ENCODE measurements around the gene KDM2B. TPM values are rescaled to one million over a fixed set of nuclear protein-coding genes. Genes with fewer than 3 reads are reported as not detected.

Gene KDM2B
- polyA plus RNA-seq, 5 donors = 34.3 to 39.8 (median 37.8) TPM

- no peak for DNase-seq
These were observed 144.1 kb downstream of the KDM2B start for GRCh38 chr12:121436706-121437105.

- no peak for DNase-seq
These were observed 147.9 kb downstream of the KDM2B start for GRCh38 chr12:121432740-121433480.

- no peak for DNase-seq
These were observed 149.9 kb downstream of the KDM2B start for GRCh38 chr12:121430833-121431415.

- no peak for DNase-seq
These were observed 151.9 kb downstream of the KDM2B start for GRCh38 chr12:121428883-121429282.

GRCh38 chr12:121427556-121428050, 153.2 kb downstream of the KDM2B start:
- DNase-seq = no peak

GRCh38 chr12:121424624-121424975, 156.2 kb downstream of the KDM2B start:
- DNase-seq = no peak

- no peak for DNase-seq
These were observed 156.9 kb downstream of the KDM2B start for GRCh38 chr12:121423682-121424623.

GRCh38 chr12:121423253-121423652, 157.6 kb downstream of the KDM2B start:
- DNase-seq = no peak

GRCh38 chr12:121420109-121420508, 160.7 kb downstream of the KDM2B start:
- DNase-seq = no peak

- DNase-seq = no peak
These were observed 163.0 kb downstream of the KDM2B start for GRCh38 chr12:121417847-121418246.

- no peak for DNase-seq
These were observed 166.9 kb downstream of the KDM2B start for GRCh38 chr12:121413917-121414316.

- no peak for DNase-seq
These were observed 175.6 kb downstream of the KDM2B start for GRCh38 chr12:121405211-121405610.

- peak in 1 of 2 donors; percentile 3 for DNase-seq
These were observed 176.1 kb downstream of the KDM2B start for GRCh38 chr12:121404734-121405133.

GRCh38 chr12:121403721-121404120, 177.1 kb downstream of the KDM2B start:
- DNase-seq = no peak

- DNase-seq = peak in 1 of 2 donors; percentile 42
These were observed 180.3 kb downstream of the KDM2B start for GRCh38 chr12:121400332-121401139.

- DNase-seq = peak; percentile 98 to 99
These were observed 181.2 kb downstream of the KDM2B start, which contains the start of gene RNF34 for GRCh38 chr12:121399391-121400331. TSS of gene RNF34 (plus strand) at chr12:121400118. CDS start at chr12:121400213, 95 bp downstream.

GRCh38 chr12:121398355-121398754, 182.5 kb downstream of the KDM2B start:
- DNase-seq = no peak

- no peak for DNase-seq
These were observed 183.3 kb downstream of the KDM2B start for GRCh38 chr12:121397521-121397920.

- no peak for DNase-seq
These were observed 188.5 kb downstream of the KDM2B start for GRCh38 chr12:121392325-121392716.

All from right lung (tissue), 5 donors.